Osteoblast (primary cell): ENCODE data around the gene RBM3. TPM values are rescaled to one million over a fixed set of nuclear protein-coding genes. Genes with fewer than 3 reads are reported as not detected.
A peak's percentile ranks its signal among the peaks of the same experiment; 100 is the strongest.

ENCODE experiments used
- DNase-seq: peaks from one replicate; pipeline ENCODE4 v3.0.0; 2011; ENCODE audit warnings: low spot score, mixed read lengths; ENCODE audit not compliant: insufficient read length; ENCODE audit errors: missing footprints
- H2AFZ ChIP-seq: 2 replicates; pipeline ENCODE4 v1.6.0; 2011; ENCODE audit warnings: mild to moderate bottlenecking, low read length
- H3K27ac ChIP-seq: 2 replicates; pipeline ENCODE4 v1.5.1; 2011; ENCODE audit warnings: mild to moderate bottlenecking, low read depth, low read length, moderate library complexity
- H3K27me3 ChIP-seq: 2 replicates; pipeline ENCODE4 v1.6.0; 2012; ENCODE audit warnings: mild to moderate bottlenecking, control low read depth, inconsistent platforms, low read length, moderate library complexity; ENCODE audit not compliant: insufficient read depth
- H3K36me3 ChIP-seq: 2 replicates; pipeline ENCODE4 v1.5.1; 2011; ENCODE audit warnings: mild to moderate bottlenecking, low read length, control low read depth, moderate library complexity; ENCODE audit not compliant: insufficient read depth
- H3K4me1 ChIP-seq: 2 replicates; pipeline ENCODE4 v1.5.1; 2011; ENCODE audit warnings: mild to moderate bottlenecking, low read length, control low read depth, moderate library complexity; ENCODE audit not compliant: insufficient read depth
- H3K4me2 ChIP-seq: 2 replicates; pipeline ENCODE4 v1.6.0; 2011; ENCODE audit warnings: mild to moderate bottlenecking, low read length; ENCODE audit not compliant: insufficient read depth
- H3K4me3 ChIP-seq: fragments of 200-600 bp; sonication (generic); 3 replicates; pipeline ENCODE4 v1.5.1; 2012; ENCODE audit warnings: mild to moderate bottlenecking, low read length, inconsistent platforms; ENCODE audit not compliant: insufficient read depth
- H3K79me2 ChIP-seq: 2 replicates; pipeline ENCODE4 v1.6.0; 2012; ENCODE audit warnings: mild to moderate bottlenecking, low read length, control low read depth, inconsistent platforms; ENCODE audit not compliant: insufficient read depth
- H3K9me3 ChIP-seq: 2 replicates; pipeline ENCODE4 v1.5.1; 2011; ENCODE audit warnings: low read depth, low read length, control low read depth
- H4K20me1 ChIP-seq: 2 replicates; pipeline ENCODE4 v1.6.0; 2012; ENCODE audit warnings: mild to moderate bottlenecking, low read length, control low read depth; ENCODE audit not compliant: insufficient read depth
- CTCF ChIP-seq: IDR thresholded peaks from 2 replicates; pipeline ENCODE4 v1.5.1; 2011; ENCODE audit warnings: mild to moderate bottlenecking, low read depth, low read length, moderate library complexity; ENCODE audit errors: extremely low read depth
- total RNA-seq: library from RNA; depleted of rRNA; stranded (reverse); fragments of >200 nt; gene quantifications from 2 replicates; pipeline ENCODE4 v1.2.3, GENCODE V29; 2012

The RBM3 gene
- total RNA-seq, 1 donor, result 441 TPM

- Histone ChIP-seq H3K79me2 (no peaks in the 10 kb centered on the region), H3K36me3 (peaks cover 16% of the 10 kb centered on the region), H3K4me1 (peaks cover 3% of the 10 kb centered on the region), H3K9me3 (no peaks in the 10 kb centered on the region), H2AFZ (no peak overlapping the region), H3K27me3 (no peaks in the 10 kb centered on the region), H3K4me3 (no peak overlapping the region), H4K20me1 (peaks cover 5% of the 10 kb centered on the region), H3K27ac (no peak overlapping the region), H3K4me2 (no peak overlapping the region)
- DNase-seq, result no peak
- no peak for TF ChIP-seq CTCF
Measured at GRCh38 chrX:48560056-48560455, 14.2 kb upstream of the RBM3 start.

GRCh38 chrX:48560681-48561080 is 13.6 kb upstream of the RBM3 start:
- Histone ChIP-seq H2AFZ (no peak overlapping the region), H3K27me3 (no peaks in the 10 kb centered on the region), H3K79me2 (no peaks in the 10 kb centered on the region), H3K4me1 (peaks cover 3% of the 10 kb centered on the region), H3K9me3 (no peaks in the 10 kb centered on the region), H3K27ac (no peak overlapping the region), H3K4me3 (no peak overlapping the region), H3K36me3 (peaks cover 14% of the 10 kb centered on the region), H3K4me2 (no peak overlapping the region), H4K20me1 (peaks cover 5% of the 10 kb centered on the region)
- DNase-seq, result no peak
- no peak for TF ChIP-seq CTCF

GRCh38 chrX:48569958-48570357 is 4.3 kb upstream of the RBM3 start:
- no peaks in the 10 kb centered on the region for H3K27me3 ChIP-seq
- H4K20me1 ChIP-seq, result no peaks in the 10 kb centered on the region
- peaks cover 2% of the 10 kb centered on the region for H3K79me2 ChIP-seq
- DNase-seq, result no peak
- peaks cover under 1% of the 10 kb centered on the region for H3K36me3 ChIP-seq
- peak overlapping the region; percentile 72 for H3K27ac ChIP-seq
- peak overlapping the region; percentile 47 for H2AFZ ChIP-seq
- H3K4me3 ChIP-seq, result no peak overlapping the region
- H3K4me1 ChIP-seq, result peaks cover 9% of the 10 kb centered on the region
- TF ChIP-seq CTCF, result no peak
- H3K4me2 ChIP-seq, result no peak overlapping the region
- H3K9me3 ChIP-seq, result no peaks in the 10 kb centered on the region

GRCh38 chrX:48573690-48574269 is 504 bp upstream of the RBM3 start:
- H3K4me1 ChIP-seq, result peaks cover 19% of the 10 kb centered on the region
- H3K36me3 ChIP-seq, result peaks cover 34% of the 10 kb centered on the region
- no peak for TF ChIP-seq CTCF
- no peaks in the 10 kb centered on the region for H3K9me3 ChIP-seq
- H2AFZ ChIP-seq, result peak overlapping the region; percentile 81
- peak overlapping the region; percentile 74 for H3K4me3 ChIP-seq
- H3K4me2 ChIP-seq, result peak overlapping the region; percentile 98
- no peaks in the 10 kb centered on the region for H3K27me3 ChIP-seq
- peak overlapping the region; percentile 94 for H3K27ac ChIP-seq
- DNase-seq, result no peak
- peaks cover 17% of the 10 kb centered on the region for H3K79me2 ChIP-seq
- peaks cover 11% of the 10 kb centered on the region for H4K20me1 ChIP-seq
